Measurements from ENCODE around the gene DOCK2.
"Not testable (repeated sequence)": the region's sequence is repeated elsewhere in the genome, so short reads cannot be mapped to it uniquely, and the experiment has no call there.

The DOCK2 gene

GRCh38 chr5:170076211-170076610 lies 439.1 kb downstream of the DOCK2 start:
- DNase-seq, result no peak

GRCh38 chr5:170076739-170077138 lies 439.7 kb downstream of the DOCK2 start:
- no peak for DNase-seq

GRCh38 chr5:170077526-170077925 lies 440.5 kb downstream of the DOCK2 start:
- DNase-seq, result no peak

- DNase-seq, result no peak
Measured at GRCh38 chr5:170078458-170078857, 441.4 kb downstream of the DOCK2 start.

- no peak for DNase-seq
Measured at GRCh38 chr5:170078931-170079330, 441.9 kb downstream of the DOCK2 start.

GRCh38 chr5:170080217-170080616 lies 443.1 kb downstream of the DOCK2 start:
- DNase-seq, result no peak

- DNase-seq, result no peak
Measured at GRCh38 chr5:170080786-170081445, 443.8 kb downstream of the DOCK2 start.

- no peak for DNase-seq
Measured at GRCh38 chr5:170081616-170082015, 444.5 kb downstream of the DOCK2 start.

- no peak for DNase-seq
Measured at GRCh38 chr5:170082701-170083100, 445.6 kb downstream of the DOCK2 start.

- no peak for DNase-seq
Measured at GRCh38 chr5:170087168-170087817, 450.2 kb downstream of the DOCK2 start.

- DNase-seq, result no peak
Measured at GRCh38 chr5:170092455-170093101, 455.5 kb downstream of the DOCK2 start.

GRCh38 chr5:170094329-170094728 lies 457.3 kb downstream of the DOCK2 start:
- not testable (repeated sequence) for DNase-seq

GRCh38 chr5:170095646-170096045 lies 458.6 kb downstream of the DOCK2 start:
- DNase-seq, result no peak

- peak; percentile 31 for DNase-seq
Measured at GRCh38 chr5:170097934-170098333, 460.9 kb downstream of the DOCK2 start.

- peak; percentile 86 for DNase-seq
Measured at GRCh38 chr5:170100066-170100943, 463.2 kb downstream of the DOCK2 start.

- DNase-seq, result no peak
Measured at GRCh38 chr5:170103447-170103846, 466.4 kb downstream of the DOCK2 start.

GRCh38 chr5:170104299-170104698 lies 467.2 kb downstream of the DOCK2 start:
- DNase-seq, result no peak

- DNase-seq, result no peak
Measured at GRCh38 chr5:170104710-170105109, 467.6 kb downstream of the DOCK2 start.

GRCh38 chr5:170105642-170106611 lies 468.9 kb downstream of the DOCK2 start, which contains the start of gene FOXI1:
Gene FOXI1 (plus strand): TSS chr5:170105897. CDS start chr5:170105958, 61 bp downstream.
- DNase-seq, result no peak

- DNase-seq, result no peak
Measured at GRCh38 chr5:170107674-170108073, 470.6 kb downstream of the DOCK2 start.

GRCh38 chr5:170108266-170108785 lies 471.3 kb downstream of the DOCK2 start:
- no peak for DNase-seq
